D341Med (cell line): ENCODE data around the gene MYO15B.
"Not testable (repeated sequence)": the region's sequence is repeated elsewhere in the genome, so short reads cannot be mapped to it uniquely, and the experiment has no call there.

ENCODE experiments used
- DNase-seq: peaks from one replicate; pipeline ENCODE4 v3.0.0; 2012; ENCODE audit warnings: low spot score

The MYO15B gene

GRCh38 chr17:75576661-75577060 is 10.9 kb upstream of the MYO15B start:
- no peak for DNase-seq

DNA sequence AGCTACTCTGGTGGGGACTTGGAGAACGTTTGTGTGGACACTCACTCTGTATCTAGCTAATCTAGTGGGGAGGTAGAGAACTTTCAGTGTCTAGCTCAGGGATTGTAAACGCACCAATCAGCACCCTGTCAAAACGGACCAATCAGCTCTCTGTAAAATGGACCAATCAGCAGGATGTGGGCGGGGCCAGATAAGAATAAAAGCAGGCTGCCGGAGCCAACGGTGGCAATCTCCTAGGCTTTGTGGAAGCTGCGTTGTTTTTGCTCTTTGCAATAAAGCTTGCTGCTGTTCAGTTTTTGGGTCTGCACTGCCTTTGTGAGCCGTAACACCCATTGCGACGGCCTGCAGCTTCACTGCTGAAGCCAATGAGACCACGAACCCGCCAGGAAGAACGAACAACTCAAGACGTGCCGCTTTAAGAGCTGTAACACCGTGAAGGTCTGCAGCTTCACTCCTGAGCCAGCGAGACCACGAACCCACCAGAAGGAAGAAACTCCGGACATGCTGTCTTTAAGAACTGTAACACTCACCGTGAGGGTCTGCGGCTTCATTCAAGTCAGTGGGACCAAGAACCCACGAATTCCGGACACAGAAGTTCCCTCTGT is 6.4 kb upstream of the MYO15B start:
- not testable (repeated sequence) for DNase-seq

DNA sequence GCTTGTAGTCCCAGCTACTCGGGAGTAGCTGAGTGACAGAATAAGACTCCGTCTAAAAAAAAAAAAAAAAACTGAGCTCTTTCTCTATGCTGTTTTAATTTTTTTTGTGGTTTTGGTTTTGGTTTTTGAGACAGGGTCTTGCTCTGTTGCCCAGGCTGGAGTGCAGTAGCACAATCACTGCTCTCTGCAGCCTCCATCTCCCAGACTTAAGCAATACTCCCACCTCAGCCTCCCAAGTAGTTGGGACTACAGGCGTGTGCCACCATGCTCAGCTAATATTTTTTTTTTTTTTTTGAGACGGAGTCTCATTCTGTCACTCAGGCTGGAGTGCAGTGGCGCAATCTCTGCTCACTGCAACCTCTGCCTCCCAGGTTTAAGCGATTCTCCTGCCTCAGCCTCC is 4.4 kb upstream of the MYO15B start:
- not testable (repeated sequence) for DNase-seq

DNA sequence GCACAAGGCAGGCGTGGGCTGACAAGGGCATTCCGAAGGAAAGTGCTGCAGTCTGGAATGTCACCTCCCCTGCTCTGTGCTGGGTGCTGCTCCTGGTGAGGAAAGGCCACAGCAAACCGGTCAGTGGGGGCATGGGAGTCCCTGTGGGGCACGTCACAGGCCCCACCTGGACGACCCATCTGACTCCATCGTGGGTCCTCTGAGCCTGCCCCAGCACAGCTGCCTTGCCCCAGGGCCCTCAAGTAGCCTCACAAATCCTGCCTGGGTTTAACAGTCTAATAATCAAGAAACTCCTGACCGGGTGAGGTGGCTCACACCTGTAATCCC is 2.8 kb upstream of the MYO15B start:
- no peak for DNase-seq

DNA sequence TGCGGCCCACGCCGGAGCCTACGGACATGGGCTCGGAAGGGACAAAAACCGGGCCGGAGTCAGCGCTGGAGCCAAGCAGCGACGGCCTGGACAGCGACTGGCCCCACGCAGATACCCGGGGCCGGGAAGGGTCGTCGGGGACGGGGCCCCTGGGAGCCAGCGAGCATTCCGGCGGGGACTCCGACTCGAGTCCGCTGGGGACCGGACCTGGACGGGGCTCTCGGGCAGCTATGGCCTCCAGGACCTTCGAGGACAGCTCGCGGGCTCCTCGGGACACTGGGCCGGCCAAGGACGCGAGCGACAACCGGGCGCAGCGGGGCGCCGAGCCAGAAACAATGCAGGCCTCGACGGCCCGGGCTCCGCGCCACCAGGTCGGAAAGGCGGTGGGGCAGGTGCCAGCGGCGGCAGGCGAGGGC is 1.0 kb downstream of the MYO15B start:
- no peak for DNase-seq

GRCh38 chr17:75589012-75589918 is 1.7 kb downstream of the MYO15B start:
- DNase-seq = peak; percentile 100

DNA sequence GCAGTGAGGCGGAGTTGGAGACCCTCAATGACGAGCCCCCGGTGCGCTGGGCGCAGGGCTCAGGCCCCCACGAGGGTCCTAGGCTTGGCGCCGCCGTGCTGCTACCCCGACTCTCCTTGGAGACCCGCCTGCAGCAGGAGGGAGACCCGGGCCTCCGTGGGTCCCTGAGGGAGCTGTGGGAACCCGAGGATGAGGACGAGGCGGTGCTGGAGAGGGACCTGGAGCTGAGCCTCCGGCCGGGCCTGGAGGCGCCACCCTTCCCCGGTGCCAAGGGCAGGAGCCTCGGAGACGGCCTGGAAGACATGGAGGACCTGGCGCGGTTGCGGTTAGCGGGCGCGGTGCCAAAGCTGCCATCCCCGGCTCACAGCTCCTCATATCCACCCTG is 2.3 kb downstream of the MYO15B start:
- DNase-seq = no peak

GRCh38 chr17:75590314-75590761 is 2.7 kb downstream of the MYO15B start:
- no peak for DNase-seq

DNA sequence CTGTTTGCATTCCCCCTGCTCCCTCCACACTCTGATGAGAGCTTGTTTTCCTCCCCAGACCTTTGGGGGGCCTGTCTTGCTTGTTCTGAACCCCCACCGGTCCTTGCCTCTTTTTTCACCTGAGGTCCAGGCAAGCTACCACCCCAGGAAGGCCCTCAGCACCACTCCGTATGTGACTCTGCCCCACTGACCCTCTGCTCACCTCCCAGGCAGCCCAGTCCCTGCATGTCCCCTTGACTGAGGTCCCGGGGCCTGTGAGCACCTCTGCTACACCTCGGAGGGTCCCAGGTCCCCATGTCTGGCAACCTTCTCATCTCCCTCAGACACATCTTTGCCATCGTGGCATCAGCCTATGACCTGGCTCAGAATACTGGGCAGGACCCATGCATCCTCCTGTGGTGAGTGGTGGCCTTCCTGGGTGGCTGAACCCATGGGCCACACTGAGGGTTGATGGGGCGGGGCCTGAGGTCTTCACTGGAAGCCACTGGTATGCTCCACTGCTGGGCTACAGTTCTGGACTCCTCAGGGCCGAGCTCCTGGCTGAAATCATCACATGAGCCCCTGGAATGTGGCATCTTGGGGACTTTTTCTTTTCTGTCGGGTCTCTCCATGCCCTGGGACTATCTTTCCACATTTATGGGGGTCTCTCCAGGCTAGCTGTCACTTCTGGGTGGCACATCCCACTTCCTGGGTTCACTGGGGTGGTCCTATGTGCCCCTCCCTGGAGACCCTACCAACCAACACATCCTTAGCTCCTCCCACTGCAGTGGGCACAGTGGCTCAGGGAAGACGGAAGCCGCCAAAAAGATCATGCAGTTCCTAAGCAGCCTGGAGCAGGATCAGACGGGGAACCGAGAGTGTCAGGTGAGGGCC is 3.5 kb downstream of the MYO15B start:
- DNase-seq = no peak

GRCh38 chr17:75591722-75592302 is 4.2 kb downstream of the MYO15B start:
- DNase-seq = no peak

DNA sequence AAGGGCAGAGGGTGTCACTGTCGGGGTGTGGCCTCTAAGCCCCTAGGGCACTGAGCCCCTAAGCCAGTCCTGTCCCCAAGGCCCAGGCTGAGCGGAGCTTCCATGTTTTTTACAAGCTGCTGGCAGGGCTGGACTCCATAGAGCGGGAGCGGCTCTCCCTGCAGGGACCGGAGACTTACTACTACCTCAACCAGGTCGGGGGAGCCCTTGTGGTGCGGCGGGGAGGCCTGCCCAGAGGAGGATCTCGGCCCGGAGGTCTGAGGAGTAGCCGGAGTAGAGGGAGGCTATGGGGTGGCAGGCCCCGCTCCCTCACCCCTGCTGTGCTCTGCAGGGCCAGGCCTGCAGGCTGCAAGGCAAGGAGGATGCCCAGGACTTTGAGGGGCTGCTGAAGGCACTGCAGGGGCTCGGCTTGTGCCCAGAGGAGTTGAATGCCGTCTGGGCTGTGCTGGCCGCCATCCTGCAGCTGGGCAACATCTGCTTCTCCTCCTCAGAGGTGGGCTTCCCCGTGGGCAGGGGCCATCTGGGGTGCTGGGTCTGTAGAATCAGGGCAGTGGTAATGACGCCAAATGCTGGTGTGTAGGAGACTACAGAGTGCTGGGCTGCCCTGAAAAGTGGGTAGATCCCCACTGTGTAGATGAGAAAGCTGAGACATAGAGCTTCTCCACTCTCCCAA is 4.9 kb downstream of the MYO15B start:
- no peak for DNase-seq

DNA sequence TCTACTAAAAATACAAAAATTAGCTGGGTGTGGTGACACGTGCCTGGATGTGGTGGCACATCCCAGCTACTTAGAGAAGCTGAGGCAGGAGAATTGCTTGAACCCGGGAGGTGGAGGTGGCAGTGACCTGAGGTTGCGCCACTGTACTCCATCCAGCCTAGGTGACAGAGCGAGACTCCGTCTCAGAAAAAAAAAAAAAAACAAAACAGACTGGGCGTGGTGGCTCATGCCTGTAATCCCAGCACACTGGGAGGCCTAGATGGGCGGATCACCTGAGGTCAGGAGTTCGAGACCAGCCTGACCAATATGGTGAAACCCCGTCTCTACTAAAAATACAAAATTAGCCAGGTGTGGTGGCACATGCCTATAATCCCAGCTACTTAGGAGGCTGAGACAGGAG is 5.8 kb downstream of the MYO15B start:
- not testable (repeated sequence) for DNase-seq

- no peak for DNase-seq
These were observed 7.1 kb downstream of the MYO15B start for GRCh38 chr17:75594499-75595283.

GRCh38 chr17:75595284-75595919 is 7.8 kb downstream of the MYO15B start:
- DNase-seq = no peak

DNA sequence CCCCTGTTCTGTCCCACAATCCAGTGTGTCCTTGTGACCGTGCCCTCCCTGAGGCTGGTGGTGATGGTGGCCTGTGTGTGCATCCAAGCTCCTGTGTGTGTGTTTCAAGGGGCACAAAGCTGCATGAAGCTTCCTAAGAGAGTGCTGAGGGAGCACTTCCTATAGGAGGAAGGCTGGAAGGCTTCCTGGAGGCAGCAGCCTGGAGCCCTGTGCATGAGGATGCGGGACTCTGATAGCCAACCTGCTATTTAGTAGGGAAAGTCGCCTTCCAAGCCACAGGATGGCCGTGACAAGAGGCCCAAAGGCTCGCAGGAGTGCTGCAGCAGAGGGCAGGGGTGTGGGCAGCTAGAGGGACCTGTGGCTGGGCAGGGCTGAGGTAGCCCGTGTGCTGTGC is 8.3 kb downstream of the MYO15B start:
- no peak for DNase-seq

- no peak for DNase-seq
These were observed 8.9 kb downstream of the MYO15B start for GRCh38 chr17:75596320-75597087.

DNA sequence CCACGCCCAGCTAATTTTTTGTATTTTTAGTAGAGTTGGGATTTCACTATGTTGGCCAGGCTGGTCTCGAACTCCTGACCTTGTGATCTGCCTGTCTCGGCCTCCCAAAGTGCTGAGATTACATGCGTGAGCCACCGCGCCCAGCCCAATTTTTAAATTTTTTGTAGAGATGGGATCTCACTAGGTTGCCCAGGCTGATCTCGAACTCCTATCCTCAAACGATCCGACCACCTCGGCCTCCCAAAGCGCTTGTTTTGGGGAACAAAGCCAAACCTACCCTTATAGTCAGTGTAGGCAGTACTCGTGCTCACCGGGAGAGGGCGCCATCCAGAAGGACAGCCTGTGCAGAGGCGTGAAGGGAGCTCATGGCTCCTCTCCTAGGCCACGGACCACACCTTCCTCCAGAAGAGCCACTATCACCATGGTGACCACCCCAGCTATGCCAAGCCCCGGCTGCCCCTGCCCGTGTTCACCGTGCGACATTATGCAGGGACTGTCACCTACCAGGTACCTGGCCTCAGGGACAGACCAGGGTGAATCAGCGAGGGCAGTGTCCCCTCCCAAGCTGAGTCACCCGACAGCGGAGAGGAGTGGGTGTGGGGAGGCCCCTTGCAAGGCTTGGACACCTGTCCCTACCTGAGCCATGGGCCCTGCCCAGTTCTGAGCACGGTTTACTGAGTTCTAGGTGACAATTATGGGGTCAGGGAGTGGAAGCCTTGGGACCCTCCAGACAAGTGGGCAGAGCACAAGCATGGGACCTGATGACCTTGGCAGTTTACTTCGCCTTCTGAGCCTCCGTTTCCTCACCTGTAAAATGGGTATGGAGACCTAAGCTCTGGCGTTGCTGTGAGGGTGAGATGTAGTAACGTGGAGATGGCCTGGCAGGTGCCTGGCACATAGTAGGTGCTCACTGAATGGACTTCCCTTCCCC is 13.7 kb downstream of the MYO15B start:
- DNase-seq = peak; percentile 81

- no peak for DNase-seq
These were observed 15.0 kb downstream of the MYO15B start for GRCh38 chr17:75602644-75603043.

GRCh38 chr17:75603123-75603522 is 15.5 kb downstream of the MYO15B start:
- DNase-seq = no peak
